Fibroblast of mammary gland (primary cell): Measurements from ENCODE around the gene HSPB6.

Experiments
- DNase-seq: peaks from one replicate; pipeline ENCODE4 v3.0.0-alpha.2; 2010; ENCODE audit warnings: low read depth
- H3K4me3 ChIP-seq: 2 replicates; pipeline ENCODE4 v1.5.1; 2011; ENCODE audit warnings: low read depth, mild to moderate bottlenecking, low read length, moderate library complexity; ENCODE audit not compliant: control insufficient read depth
- CTCF ChIP-seq: conservative IDR thresholded peaks from 2 replicates; pipeline ENCODE4 v1.5.1; 2011; ENCODE audit warnings: low read depth, low read length, inconsistent platforms; ENCODE audit not compliant: control insufficient read depth, insufficient read depth

The HSPB6 gene

GRCh38 chr19:35755131-35755549 lies 1.7 kb downstream of the HSPB6 start:
- H3K4me3 ChIP-seq: peak overlapping the region; percentile 31
- no peak for TF ChIP-seq CTCF
- no peak for DNase-seq

- no peak for TF ChIP-seq CTCF
- H3K4me3 ChIP-seq: peak overlapping the region; percentile 31
- peak; percentile 12 for DNase-seq
Observed at GRCh38 chr19:35754370-35755130, 2.3 kb downstream of the HSPB6 start.

GRCh38 chr19:35753634-35754369 lies 3.0 kb downstream of the HSPB6 start:
- no peak overlapping the region for H3K4me3 ChIP-seq
- DNase-seq: no peak
- TF ChIP-seq CTCF: no peak

- no peak overlapping the region for H3K4me3 ChIP-seq
- TF ChIP-seq CTCF: no peak
- no peak for DNase-seq
Observed at GRCh38 chr19:35752746-35753350, 4.0 kb downstream of the HSPB6 start.

GRCh38 chr19:35751839-35752745 lies 4.7 kb downstream of the HSPB6 start:
- H3K4me3 ChIP-seq: no peak overlapping the region
- no peak for TF ChIP-seq CTCF
- no peak for DNase-seq

- DNase-seq: no peak
- no peak for TF ChIP-seq CTCF
- no peak overlapping the region for H3K4me3 ChIP-seq
Observed at GRCh38 chr19:35750167-35750566, 6.7 kb downstream of the HSPB6 start.
